Trophoblast cell (in vitro differentiated cells and primary cell): ENCODE measurements around the gene PHLDB2.

Experiments
- DNase-seq, 2 donors: peaks; one replicate each; pipeline ENCODE4 v3.0.0-alpha.2; 2016
- H2AFZ ChIP-seq: 2 replicates; pipeline ENCODE4 v1.6.1; 2013; ENCODE audit warnings: low read length, moderate library complexity, mild to moderate bottlenecking; ENCODE audit not compliant: insufficient read depth, poor library complexity
- H2AK5ac ChIP-seq: 2 replicates; pipeline ENCODE4 v1.6.1; 2013; ENCODE audit warnings: mild to moderate bottlenecking, low read length
- H2BK120ac ChIP-seq: 2 replicates; pipeline ENCODE4 v1.6.1; 2013; ENCODE audit warnings: low read length, mild to moderate bottlenecking, moderate library complexity; ENCODE audit not compliant: insufficient read depth, poor library complexity
- H2BK12ac ChIP-seq: 2 replicates; pipeline ENCODE4 v1.6.1; 2013; ENCODE audit warnings: mild to moderate bottlenecking, low read length, moderate library complexity
- H2BK5ac ChIP-seq: 2 replicates; pipeline ENCODE4 v1.6.1; 2013; ENCODE audit warnings: low read length, low read depth, moderate library complexity, mild to moderate bottlenecking; ENCODE audit not compliant: poor library complexity
- H3K14ac ChIP-seq: 2 replicates; pipeline ENCODE4 v1.6.1; 2013; ENCODE audit warnings: mild to moderate bottlenecking, low read length
- H3K18ac ChIP-seq: 2 replicates; pipeline ENCODE4 v1.6.1; 2013; ENCODE audit warnings: mild to moderate bottlenecking, low read length
- H3K23ac ChIP-seq: 2 replicates; pipeline ENCODE4 v1.6.1; 2013; ENCODE audit warnings: low read length
- H3K27ac ChIP-seq: 2 replicates; pipeline ENCODE4 v1.5.1; 2013; ENCODE audit warnings: low read depth, mild to moderate bottlenecking, inconsistent platforms, low read length, moderate library complexity
- H3K27me3 ChIP-seq: 2 replicates; pipeline ENCODE4 v1.6.1; 2013; ENCODE audit warnings: inconsistent platforms, mild to moderate bottlenecking, low read length, moderate library complexity; ENCODE audit not compliant: insufficient read depth
- H3K36me3 ChIP-seq, 2 experiments: 1 replicate in 1 of 2; 2 replicates in 1 of 2; pipeline ENCODE4 v1.6.1; 2013; ENCODE audit warnings: low read length in 2 of 2, mild to moderate bottlenecking in 2 of 2, moderate library complexity in 1 of 2; ENCODE audit not compliant: insufficient read depth in 2 of 2, control insufficient read depth in 1 of 2
- H3K4ac ChIP-seq: 2 replicates; pipeline ENCODE4 v1.6.1; 2013; ENCODE audit warnings: low read depth, mild to moderate bottlenecking, low read length, moderate library complexity
- H3K4me1 ChIP-seq, 2 experiments: 1 replicate in 1 of 2; 2 replicates in 1 of 2; pipeline ENCODE4 v1.6.1; 2013; ENCODE audit warnings: low read length in 2 of 2, mild to moderate bottlenecking in 2 of 2, moderate library complexity in 1 of 2; ENCODE audit not compliant: insufficient read depth in 2 of 2, control insufficient read depth in 1 of 2
- H3K4me2 ChIP-seq: 2 replicates; pipeline ENCODE4 v1.6.1; 2013; ENCODE audit warnings: inconsistent platforms, mild to moderate bottlenecking, low read length, moderate library complexity
- H3K4me3 ChIP-seq: 2 replicates; pipeline ENCODE4 v1.5.1; 2013; ENCODE audit warnings: mild to moderate bottlenecking, low read depth, low read length, inconsistent platforms
- H3K79me1 ChIP-seq: one replicate; pipeline ENCODE4 v1.6.1; 2013; ENCODE audit warnings: low read length
- H3K79me2 ChIP-seq: 2 replicates; pipeline ENCODE4 v1.6.1; 2013; ENCODE audit warnings: low read length, mild to moderate bottlenecking; ENCODE audit not compliant: control insufficient read depth, insufficient read depth, poor library complexity
- H3K9ac ChIP-seq: 2 replicates; pipeline ENCODE4 v1.6.1; 2013; ENCODE audit warnings: mild to moderate bottlenecking, low read length
- H3K9me3 ChIP-seq: 2 replicates; pipeline ENCODE4 v1.6.1; 2013; ENCODE audit warnings: low read depth, mild to moderate bottlenecking, control low read depth, inconsistent platforms, low read length; ENCODE audit not compliant: insufficient read depth
- H4K12ac ChIP-seq: 2 replicates; pipeline ENCODE4 v1.6.1; 2013; ENCODE audit warnings: low read depth, mild to moderate bottlenecking, low read length, moderate library complexity
- H4K8ac ChIP-seq: 2 replicates; pipeline ENCODE4 v1.6.1; 2013; ENCODE audit warnings: low read depth, mild to moderate bottlenecking, low read length, moderate library complexity
- H4K91ac ChIP-seq: one replicate; pipeline ENCODE4 v1.6.1; 2013; ENCODE audit warnings: low read depth, mild to moderate bottlenecking, low read length, moderate library complexity
- WGBS: extraction: QIAGEN DNeasy Blood & Tissue Kit; methylation state at CpG from one replicate; pipeline ENCODE4 v1.1.7; 2013; ENCODE audit warnings: missing lambda C conversion rate; ENCODE audit not compliant: insufficient read length, insufficient coverage; ENCODE audit errors: extremely low coverage; 5-methylcytosine and 5-hydroxymethylcytosine counted together

The PHLDB2 gene

DNA sequence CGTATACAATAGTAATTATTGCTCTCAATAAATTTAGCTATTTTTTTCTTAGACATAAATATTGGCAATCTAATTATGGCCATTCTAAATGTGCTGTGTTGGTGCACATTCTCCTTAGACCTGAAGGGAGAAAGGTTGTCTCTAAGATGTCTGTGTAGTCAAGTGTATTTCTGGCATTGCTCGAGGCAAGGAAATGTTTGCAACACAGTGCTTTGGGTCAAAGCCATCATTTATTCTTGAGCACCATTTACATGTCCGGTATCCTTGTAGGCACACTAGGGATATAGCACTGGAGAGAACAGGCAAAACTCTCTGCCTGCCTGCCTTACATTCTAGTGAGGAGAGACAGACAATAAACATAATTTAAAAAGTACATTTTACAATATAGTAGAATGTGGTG is 2.6 kb upstream of the PHLDB2 start:
- WGBS: no CpG with 5 or more reads among the region's 3 CpGs
- Histone ChIP-seq H3K14ac (no peak overlapping the region), H2BK12ac (no peak overlapping the region), H3K4me1 (peaks cover 7 to 8% of the 10 kb centered on the region in 2 experiments), H3K4ac (no peak overlapping the region), H2AFZ (no peak overlapping the region), H2BK5ac (no peak overlapping the region), H3K27ac (no peak overlapping the region), H3K36me3 (no peaks in the 10 kb centered on the region), H3K9me3 (no peaks in the 10 kb centered on the region), H3K9ac (no peak overlapping the region), H4K8ac (no peak overlapping the region), H3K18ac (no peak overlapping the region), H4K91ac (no peak overlapping the region), H2AK5ac (no peak overlapping the region), H3K79me1 (peaks cover 13% of the 10 kb centered on the region), H3K23ac (no peak overlapping the region), H3K79me2 (peaks cover 8% of the 10 kb centered on the region), H4K12ac (no peak overlapping the region), H2BK120ac (no peak overlapping the region), H3K4me2 (no peak overlapping the region), H3K4me3 (no peak overlapping the region), H3K27me3 (no peaks in the 10 kb centered on the region)
- no peak for DNase-seq

DNA sequence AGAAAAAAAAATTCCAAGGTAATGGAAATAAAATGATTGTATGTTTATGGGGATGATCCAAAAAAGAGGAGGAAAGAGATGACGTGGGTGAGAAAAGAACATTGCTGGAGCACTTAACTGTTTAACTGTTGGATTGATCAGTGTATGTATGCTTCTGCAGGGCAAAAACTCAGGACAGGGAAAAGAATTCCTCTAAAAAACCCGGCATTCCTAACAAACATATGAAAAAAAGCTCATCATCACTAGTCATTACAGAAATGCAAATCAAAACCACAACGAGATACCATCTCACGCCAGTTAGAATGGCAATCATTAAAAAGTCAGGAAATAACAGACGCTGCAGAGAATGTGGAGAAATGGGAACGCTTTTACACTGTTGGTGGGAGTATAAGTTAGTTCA is 1.6 kb upstream of the PHLDB2 start:
- Histone ChIP-seq H3K9ac (no peak overlapping the region), H3K14ac (no peak overlapping the region), H2AK5ac (no peak overlapping the region), H4K8ac (no peak overlapping the region), H2AFZ (no peak overlapping the region), H3K36me3 (no peaks in the 10 kb centered on the region), H3K4me2 (no peak overlapping the region), H4K91ac (no peak overlapping the region), H2BK12ac (no peak overlapping the region), H2BK5ac (no peak overlapping the region), H3K4ac (no peak overlapping the region), H3K27ac (no peak overlapping the region), H3K79me1 (peaks cover 12% of the 10 kb centered on the region), H3K23ac (no peak overlapping the region), H4K12ac (no peak overlapping the region), H2BK120ac (no peak overlapping the region), H3K79me2 (peaks cover 10% of the 10 kb centered on the region), H3K4me1 (peaks cover 5 to 8% of the 10 kb centered on the region in 2 experiments), H3K4me3 (no peak overlapping the region), H3K18ac (no peak overlapping the region), H3K9me3 (no peaks in the 10 kb centered on the region), H3K27me3 (no peaks in the 10 kb centered on the region)
- WGBS: no CpG with 5 or more reads among the region's 6 CpGs
- no peak for DNase-seq

DNA sequence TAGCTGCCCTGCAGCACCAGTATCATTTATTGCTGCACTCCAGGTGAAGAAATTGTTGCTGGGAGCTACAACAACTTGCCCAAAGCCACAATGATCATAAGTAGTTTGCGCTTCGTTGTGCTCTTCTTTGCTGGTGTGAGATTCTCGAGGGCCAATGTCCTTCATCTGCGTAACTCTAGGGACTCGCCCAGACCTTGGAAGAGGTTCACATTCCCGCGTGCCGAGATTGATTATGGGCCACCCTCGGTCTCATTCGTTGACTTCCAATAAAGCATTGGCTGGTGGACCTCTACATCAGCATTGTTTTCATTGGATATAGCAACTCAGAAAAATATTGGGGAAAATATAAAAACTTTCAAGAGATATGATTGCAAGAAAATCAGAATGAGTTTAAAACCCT is 423 bp upstream of the PHLDB2 start:
- Histone ChIP-seq H3K27ac (peak overlapping the region; percentile 91), H2AK5ac (no peak overlapping the region), H4K8ac (no peak overlapping the region), H2BK12ac (peak overlapping the region; percentile 82), H2AFZ (no peak overlapping the region), H4K91ac (no peak overlapping the region), H3K79me1 (peaks cover 12% of the 10 kb centered on the region), H2BK120ac (peak overlapping the region; percentile 11), H3K36me3 (no peaks in the 10 kb centered on the region), H3K4me1 (peaks cover 5 to 10% of the 10 kb centered on the region in 2 experiments), H3K27me3 (no peaks in the 10 kb centered on the region), H3K79me2 (peaks cover 12% of the 10 kb centered on the region), H2BK5ac (no peak overlapping the region), H3K18ac (no peak overlapping the region), H3K23ac (no peak overlapping the region), H3K9me3 (no peaks in the 10 kb centered on the region), H3K9ac (no peak overlapping the region), H3K14ac (no peak overlapping the region), H4K12ac (no peak overlapping the region), H3K4me3 (no peak overlapping the region), H3K4me2 (peak overlapping the region; percentile 70), H3K4ac (no peak overlapping the region)
- whole genome bisulfite sequencing: no CpG with 5 or more reads among the region's 10 CpGs
- DNase-seq: no peak

DNA sequence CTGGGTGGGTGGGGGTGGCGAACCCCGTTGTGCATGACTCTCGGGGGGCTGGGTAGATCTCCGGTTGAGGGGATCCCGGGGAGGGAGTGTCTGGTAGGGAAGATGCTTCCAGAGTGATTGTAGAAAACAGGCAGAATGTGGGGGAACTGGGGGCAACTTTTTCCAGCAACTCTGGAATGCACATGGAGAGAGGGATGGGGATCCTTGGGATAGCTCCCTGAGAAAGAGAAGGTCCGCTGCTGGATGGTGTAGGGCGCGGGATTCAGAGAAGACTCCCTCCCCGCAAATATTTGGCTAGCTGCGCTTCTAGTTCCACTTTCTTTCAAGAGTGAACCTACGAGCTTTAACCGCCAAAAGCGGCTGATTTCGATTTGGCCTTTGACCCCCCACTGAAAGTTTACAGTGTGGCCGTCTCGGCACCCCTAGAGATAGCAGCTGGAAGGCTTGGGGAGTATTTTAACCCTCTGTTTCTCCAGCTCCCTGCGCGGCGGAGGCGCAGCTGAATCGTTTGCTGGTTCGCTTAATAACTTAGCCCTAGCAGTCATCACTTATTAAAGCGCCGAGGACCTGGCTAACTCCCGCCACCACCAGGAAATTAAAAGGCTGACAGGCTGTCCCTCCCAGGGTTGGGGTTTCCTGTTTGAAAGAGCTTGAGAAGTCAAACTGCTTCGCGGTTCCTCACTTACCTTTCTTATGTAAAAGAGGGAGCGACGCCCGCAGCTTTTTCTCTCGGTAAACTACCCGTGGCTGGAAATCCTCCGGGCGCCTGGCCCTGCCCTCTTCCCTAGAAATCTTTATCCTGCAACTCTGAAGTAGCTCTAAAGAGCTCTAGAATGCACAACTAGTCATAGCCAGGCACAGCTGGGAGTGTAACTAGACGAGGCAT is 1.2 kb downstream of the PHLDB2 start:
- DNase-seq: peak; percentile 98
- Histone ChIP-seq H4K8ac (peak overlapping the region; percentile 75), H3K18ac (peak overlapping the region; percentile 86), H3K27ac (peak overlapping the region; percentile 86), H2BK120ac (peak overlapping the region; percentile 93), H3K9ac (peak overlapping the region; percentile 92), H3K4me2 (peak overlapping the region; percentile 70), H2BK5ac (peak overlapping the region; percentile 87), H2AK5ac (no peak overlapping the region), H3K4me1 (peaks cover 5 to 11% of the 10 kb centered on the region in 2 experiments), H3K4me3 (peak overlapping the region; percentile 92), H3K36me3 (no peaks in the 10 kb centered on the region), H2AFZ (peak overlapping the region; percentile 81), H2BK12ac (peak overlapping the region; percentile 82), H3K23ac (no peak overlapping the region), H3K79me2 (peaks cover 12% of the 10 kb centered on the region), H3K14ac (peak overlapping the region; percentile 57), H3K79me1 (peaks cover 12% of the 10 kb centered on the region), H4K12ac (peak overlapping the region; percentile 36), H3K9me3 (no peaks in the 10 kb centered on the region), H3K27me3 (no peaks in the 10 kb centered on the region), H3K4ac (peak overlapping the region; percentile 68), H4K91ac (peak overlapping the region; percentile 87)
- no CpG with 5 or more reads among the region's 35 CpGs for WGBS
